ENCODE measurements around the gene ANKS3. TPM values are rescaled to one million over a fixed set of nuclear protein-coding genes. Genes with fewer than 3 reads are reported as not detected.

ANKS3 gene
- total and polyA plus RNA-seq, 2 donors (not counting 3 experiments of a cell fraction or from before 2014, with no cell fraction given), result 13.9 to 24.0 TPM

DNA sequence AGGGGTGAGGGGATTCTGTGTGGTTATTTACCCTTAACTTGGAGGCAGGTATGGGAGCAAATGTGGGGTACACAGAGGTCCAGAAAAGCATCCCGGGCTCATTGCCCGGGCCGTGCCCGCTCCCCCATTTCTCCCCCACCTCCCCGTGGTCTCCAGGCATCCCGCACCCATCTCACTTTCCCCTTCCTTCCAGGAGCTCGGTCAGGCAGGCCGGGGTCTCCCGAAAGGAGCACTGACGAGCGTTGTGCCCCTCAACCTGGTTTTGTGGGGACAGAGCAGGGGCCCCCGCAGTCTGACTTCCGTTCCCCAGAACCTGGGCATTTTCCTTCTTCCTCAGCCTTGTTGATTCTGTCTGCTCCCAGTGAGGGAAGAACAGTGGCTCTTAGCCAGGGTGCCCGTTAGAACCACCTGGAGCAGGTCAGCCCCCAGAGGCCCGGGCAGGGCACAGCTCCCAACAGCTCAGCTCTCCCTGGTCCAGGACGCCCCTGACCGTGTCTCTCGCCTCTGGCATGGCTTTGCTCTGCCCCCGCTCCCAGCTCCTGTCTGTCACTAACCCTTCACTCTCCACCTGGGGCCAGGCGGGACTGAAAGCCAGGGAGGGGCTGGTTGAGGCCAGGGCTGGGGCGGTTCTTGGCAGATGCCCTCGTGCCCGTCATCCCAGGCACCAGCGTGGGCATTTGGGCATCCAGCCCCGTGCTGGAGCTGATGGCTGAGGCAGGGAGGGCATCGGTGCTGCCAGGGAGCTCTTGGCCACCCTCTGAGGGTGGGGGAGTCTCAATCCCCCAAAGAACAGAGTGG is 53.2 kb downstream of the ANKS3 start:
- DNase-seq (ENCODE audit: low read depth, low spot score) (no peak), FAIRE-seq (no peak)
- H3K79me2 ChIP-seq (ENCODE audit: control insufficient read depth, insufficient read depth, low read length), result no peaks in the 10 kb centered on the region
- no peak overlapping the region for H3K4me2 ChIP-seq (ENCODE audit: insufficient read depth, low read length)
- peaks cover 4 to 42% of the 10 kb centered on the region in 2 experiments for H3K36me3 ChIP-seq (ENCODE audit: control insufficient read depth in 2 of 2, extremely low read depth in 1 of 2, insufficient read depth in 2 of 2, low read length in 2 of 2)
- TF ChIP-seq POLR2A (IDR thresholded peaks at IDR 0.05; ENCODE audit: low read depth, low read length) (no peak), MYC (IDR thresholded peaks at IDR 0.05; ENCODE audit: low read depth, low read length) (no peak), EZH2 (IDR thresholded peaks at IDR 0.05; ENCODE audit: borderline replicate concordance, low read depth, low read length, severe bottlenecking) (no peak), JUN (IDR thresholded peaks at IDR 0.05; ENCODE audit: borderline replicate concordance, insufficient read depth, insufficient read length, low read depth) (no peak), FOS (IDR thresholded peaks at IDR 0.05; ENCODE audit: borderline replicate concordance, insufficient read depth, low read length) (no peak), POLR2AphosphoS5 (IDR thresholded peaks at IDR 0.05; ENCODE audit: insufficient read depth, low read depth, low read length) (no peak), GATA2 (IDR thresholded peaks at IDR 0.05; ENCODE audit: insufficient read depth, insufficient read length, low read depth, low read length) (no peak)
- TF ChIP-seq, protein P1, sequence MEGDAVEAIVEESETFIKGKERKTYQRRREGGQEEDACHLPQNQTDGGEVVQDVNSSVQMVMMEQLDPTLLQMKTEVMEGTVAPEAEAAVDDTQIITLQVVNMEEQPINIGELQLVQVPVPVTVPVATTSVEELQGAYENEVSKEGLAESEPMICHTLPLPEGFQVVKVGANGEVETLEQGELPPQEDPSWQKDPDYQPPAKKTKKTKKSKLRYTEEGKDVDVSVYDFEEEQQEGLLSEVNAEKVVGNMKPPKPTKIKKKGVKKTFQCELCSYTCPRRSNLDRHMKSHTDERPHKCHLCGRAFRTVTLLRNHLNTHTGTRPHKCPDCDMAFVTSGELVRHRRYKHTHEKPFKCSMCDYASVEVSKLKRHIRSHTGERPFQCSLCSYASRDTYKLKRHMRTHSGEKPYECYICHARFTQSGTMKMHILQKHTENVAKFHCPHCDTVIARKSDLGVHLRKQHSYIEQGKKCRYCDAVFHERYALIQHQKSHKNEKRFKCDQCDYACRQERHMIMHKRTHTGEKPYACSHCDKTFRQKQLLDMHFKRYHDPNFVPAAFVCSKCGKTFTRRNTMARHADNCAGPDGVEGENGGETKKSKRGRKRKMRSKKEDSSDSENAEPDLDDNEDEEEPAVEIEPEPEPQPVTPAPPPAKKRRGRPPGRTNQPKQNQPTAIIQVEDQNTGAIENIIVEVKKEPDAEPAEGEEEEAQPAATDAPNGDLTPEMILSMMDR (IDR thresholded peaks at IDR 0.05; ENCODE audit: extremely low read depth in 1 of 2, insufficient read depth in 1 of 2, low read depth in 1 of 2, low read length in 2 of 2), result no peak
- TF ChIP-seq, protein P2, sequence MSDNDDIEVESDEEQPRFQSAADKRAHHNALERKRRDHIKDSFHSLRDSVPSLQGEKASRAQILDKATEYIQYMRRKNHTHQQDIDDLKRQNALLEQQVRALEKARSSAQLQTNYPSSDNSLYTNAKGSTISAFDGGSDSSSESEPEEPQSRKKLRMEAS (IDR thresholded peaks at IDR 0.05; ENCODE audit: insufficient read depth, insufficient read length), result no peak
- H3K9me1 ChIP-seq (replicated peaks; ENCODE audit: control insufficient read depth, extremely low read depth, insufficient read depth, low read length), result no peaks in the 10 kb centered on the region
- no peak overlapping the region for H3K4me3 ChIP-seq (replicated peaks in 1 of 3; ENCODE audit: insufficient read depth in 1 of 3, low read depth in 1 of 3, low read length in 3 of 3)
- no peaks in the 10 kb centered on the region for H3K4me1 ChIP-seq (ENCODE audit: control insufficient read depth, extremely low read depth, insufficient read depth, low read length)
- dilution Hi-C loops (cut with MboI; ENCODE audit: extremely low pct_ligation_motif_present, low sequenced_read_pairs), result no loop called here
- CTCF ChIA-PET, result no interaction called here
- H3K9ac ChIP-seq (replicated peaks; ENCODE audit: extremely low read depth, insufficient read depth, low read length), result no peak overlapping the region
- H3K9me3 ChIP-seq (replicated peaks; ENCODE audit: control insufficient read depth, insufficient read depth, low read length), result no peaks in the 10 kb centered on the region
- no peaks in the 10 kb centered on the region for H3K27me3 ChIP-seq (ENCODE audit: control insufficient read depth in 2 of 2, insufficient read depth in 2 of 2, low read length in 2 of 2)
- H4K20me1 ChIP-seq (replicated peaks; ENCODE audit: control insufficient read depth, extremely low read depth, insufficient read depth, low read length), result no peaks in the 10 kb centered on the region
- intact Hi-C loops (cut with micrococcal nuclease), result no loop called here
- POLR2A ChIA-PET, result no interaction called here
- BruUV-seq (replicated peaks), result no TSS peak
- no peak overlapping the region for H2AFZ ChIP-seq (ENCODE audit: low read depth, low read length)
- no peak overlapping the region for H3K27ac ChIP-seq (ENCODE audit: insufficient read depth, low read depth, low read length)
